ENCODE data around the gene HSD17B12. TPM values are rescaled to one million over a fixed set of nuclear protein-coding genes. Genes with fewer than 3 reads are reported as not detected.

HSD17B12 gene
- total and polyA plus RNA-seq, 2 of the 8 experiments (the other 6 are each of a cell fraction or from before 2014, with no cell fraction given), result 46.0 to 121 TPM

DNA sequence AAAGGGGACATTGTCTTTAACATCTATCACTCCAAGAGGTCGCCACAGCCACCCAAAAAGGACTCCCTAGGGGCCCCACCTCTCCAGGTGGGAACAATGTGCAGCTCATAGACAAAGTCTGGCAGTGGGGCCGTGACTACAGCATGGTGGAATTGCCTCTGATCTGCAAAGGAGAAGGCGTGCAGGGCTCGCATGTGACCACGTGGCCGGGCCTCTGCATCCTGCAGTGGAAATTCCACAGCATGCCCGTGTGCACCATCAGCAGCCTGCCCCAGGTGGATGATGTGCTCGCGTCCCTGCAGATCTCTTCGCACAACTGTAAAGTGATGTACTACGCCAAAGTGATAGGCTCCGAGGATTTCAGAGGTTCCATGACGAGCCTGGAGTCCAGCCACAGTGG, 218.6 kb downstream of the HSD17B12 start:
- H2BK12ac ChIP-seq (ENCODE audit: low read depth, low read length), result no peak overlapping the region
- no peak overlapping the region for H2BK20ac ChIP-seq (ENCODE audit: low read length)
- no peaks in the 10 kb centered on the region for H3K79me1 ChIP-seq (ENCODE audit: low read depth, low read length)
- no peak overlapping the region for H3K27ac ChIP-seq (ENCODE audit: low read depth, low read length)
- no peak overlapping the region for H3K4me3 ChIP-seq (ENCODE audit: extremely low read depth in 1 of 4, insufficient read depth in 2 of 4, low read depth in 3 of 4, low read length in 4 of 4)
- H3K79me2 ChIP-seq (ENCODE audit: control insufficient read depth in 1 of 2, insufficient read depth in 2 of 2, low read length in 2 of 2), result no peaks in the 10 kb centered on the region
- WGBS, 2 experiments (ENCODE audit: extremely low coverage in 1 of 2, insufficient coverage in 1 of 2, insufficient read length in 1 of 2, insufficient replicate concordance in 2 of 2, low coverage in 1 of 2, low lambda C conversion rate in 2 of 2, missing lambda C conversion rate in 1 of 2), result 80% methylated on average over 13 of the region's 13 CpGs; no CpG with 5 or more reads in 1 of the 2 experiments
- peaks cover 0 to 4% (median 0%) of the 10 kb centered on the region in 4 experiments; a peak in 2 of 8 replicates for H3K36me3 ChIP-seq (ENCODE audit: control insufficient read depth in 2 of 4, insufficient read depth in 4 of 4, low read length in 3 of 4)
- H3K56ac ChIP-seq (replicated peaks; ENCODE audit: insufficient read length, low read depth, low read length), result no peak overlapping the region
- no peak overlapping the region for H3K4ac ChIP-seq (replicated peaks; ENCODE audit: insufficient read length, low read depth, low read length)
- H3K23ac ChIP-seq (ENCODE audit: insufficient read length), result no peak overlapping the region
- H2BK5ac ChIP-seq (ENCODE audit: low read depth, low read length), result no peak overlapping the region
- H3K23me2 ChIP-seq (ENCODE audit: low read depth, low read length), result no peaks in the 10 kb centered on the region
- no peak overlapping the region for H2BK120ac ChIP-seq (replicated peaks; ENCODE audit: low read depth, low read length)
- H2AFZ ChIP-seq (ENCODE audit: low read length), result no peak overlapping the region
- no peaks in the 10 kb centered on the region for H4K20me1 ChIP-seq (replicated peaks in 1 of 2; ENCODE audit: control insufficient read depth in 1 of 2, insufficient read depth in 2 of 2, low read length in 2 of 2)
- no peak overlapping the region for H4K91ac ChIP-seq (replicated peaks; ENCODE audit: insufficient read length, low read length)
- no peak for FAIRE-seq
- CTCF ChIA-PET (ENCODE audit: partially characterized antibody), result interaction anchor here (0.6 to 3.3 kb wide), 4 partner anchors 9 to 190 kb away, joined by 3 to 22 read pairs (median 4); no protein-coding TSS in a partner anchor
- no peaks in the 10 kb centered on the region for H3K27me3 ChIP-seq (replicated peaks in 1 of 4; ENCODE audit: control insufficient read depth in 3 of 4, extremely low read depth in 1 of 4, insufficient read depth in 3 of 4, low read length in 3 of 4)
- no peak for DNase-seq (ENCODE audit: low read depth in 1 of 2, low spot score in 2 of 2)
- no peak for TF ChIP-seq SIN3A (conservative IDR thresholded peaks at IDR 0.05 in 1 of 2, IDR thresholded peaks at IDR 0.05 in 1 of 2; ENCODE audit: low read depth in 1 of 2, low read length in 2 of 2)
- TF ChIP-seq, protein P1, sequence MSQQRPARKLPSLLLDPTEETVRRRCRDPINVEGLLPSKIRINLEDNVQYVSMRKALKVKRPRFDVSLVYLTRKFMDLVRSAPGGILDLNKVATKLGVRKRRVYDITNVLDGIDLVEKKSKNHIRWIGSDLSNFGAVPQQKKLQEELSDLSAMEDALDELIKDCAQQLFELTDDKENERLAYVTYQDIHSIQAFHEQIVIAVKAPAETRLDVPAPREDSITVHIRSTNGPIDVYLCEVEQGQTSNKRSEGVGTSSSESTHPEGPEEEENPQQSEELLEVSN (IDR thresholded peaks at IDR 0.05), result no peak
- no peak for TF ChIP-seq ASH2L (IDR thresholded peaks at IDR 0.05; ENCODE audit: low read length)
- no peak for TF ChIP-seq KDM5A (IDR thresholded peaks at IDR 0.05; ENCODE audit: low read length)
- no peak for TF ChIP-seq SRF (IDR thresholded peaks at IDR 0.05; ENCODE audit: low read depth, low read length)
- TF ChIP-seq TCF12 (IDR thresholded peaks at IDR 0.05; ENCODE audit: low read depth, low read length), result no peak
- no peak for TF ChIP-seq RXRA (IDR thresholded peaks at IDR 0.05; ENCODE audit: insufficient read depth, low read depth, low read length)
- TF ChIP-seq SIRT6 (IDR thresholded peaks at IDR 0.05; ENCODE audit: low read length), result no peak
- no peak for TF ChIP-seq SIX5 (IDR thresholded peaks at IDR 0.05; ENCODE audit: low read depth, low read length)
- no peak for TF ChIP-seq EP300 (IDR thresholded peaks at IDR 0.05; ENCODE audit: borderline replicate concordance in 1 of 2, low read depth in 2 of 2, low read length in 2 of 2)
- no peak overlapping the region for H3K14ac ChIP-seq (ENCODE audit: insufficient read length)
- H3K4me1 ChIP-seq (replicated peaks in 1 of 4; ENCODE audit: control insufficient read depth in 3 of 4, insufficient read depth in 4 of 4, low read length in 3 of 4), result no peaks in the 10 kb centered on the region
- no peak overlapping the region for H3K4me2 ChIP-seq (ENCODE audit: insufficient read depth in 1 of 2, low read depth in 2 of 2, low read length in 2 of 2)
- H3K18ac ChIP-seq (ENCODE audit: extremely low read depth, low read length), result no peak overlapping the region
- no peak overlapping the region for H2BK15ac ChIP-seq (ENCODE audit: low read length)
- H4K5ac ChIP-seq (ENCODE audit: insufficient read length, low read depth, low read length), result no peak overlapping the region
- H2AK5ac ChIP-seq (ENCODE audit: low read depth, low read length), result no peak overlapping the region
- POLR2A ChIA-PET (ENCODE audit: partially characterized antibody), result interaction anchor here (1.0 kb wide), 1 partner anchor 10 kb away, joined by 3 read pairs; no protein-coding TSS in a partner anchor
- H3K9me3 ChIP-seq (ENCODE audit: insufficient read depth in 2 of 2, low read depth in 1 of 2, low read length in 1 of 2), result peaks cover 0 to 3% of the 10 kb centered on the region in 2 experiments; a peak in 1 of 4 replicates
- no peak overlapping the region for H3K9ac ChIP-seq (replicated peaks in 1 of 4; ENCODE audit: extremely low read depth in 1 of 4, low read depth in 3 of 4, low read length in 3 of 4)
- no peak overlapping the region for H4K8ac ChIP-seq (ENCODE audit: extremely low read depth, insufficient read depth, low read length)

Measured in H1 (cell line).